WI38 (cell line): ENCODE data around the gene ZNF687.

ENCODE experiments used
- H3K4me3 ChIP-seq: 2 replicates; pipeline ENCODE4 v1.5.1; 2011; ENCODE audit warnings: low read depth, mild to moderate bottlenecking, control low read depth, low read length
- CTCF ChIP-seq: IDR thresholded peaks from 2 replicates; pipeline ENCODE4 v1.5.1; 2012; ENCODE audit warnings: low read depth, mild to moderate bottlenecking, control low read depth, low read length

Gene ZNF687

GRCh38 chr1:151289080-151289935 is 7.2 kb downstream of the ZNF687 start:
- no peak for TF ChIP-seq CTCF
- H3K4me3 ChIP-seq: no peak overlapping the region

- TF ChIP-seq CTCF: no peak
- no peak overlapping the region for H3K4me3 ChIP-seq
These were observed 8.1 kb downstream of the ZNF687 start for GRCh38 chr1:151289991-151290708.

- H3K4me3 ChIP-seq: no peak overlapping the region
- TF ChIP-seq CTCF: no peak
These were observed 8.7 kb downstream of the ZNF687 start for GRCh38 chr1:151290709-151291303.

GRCh38 chr1:151292207-151293030 is 10.3 kb downstream of the ZNF687 start:
- TF ChIP-seq CTCF: 0 out of 2 replicates have a peak, but pooled peaks have one; percentile 10
- H3K4me3 ChIP-seq: no peak overlapping the region

- no peak overlapping the region for H3K4me3 ChIP-seq
- TF ChIP-seq CTCF: no peak
These were observed 11.0 kb downstream of the ZNF687 start for GRCh38 chr1:151293093-151293492.

GRCh38 chr1:151294742-151295462 is 12.8 kb downstream of the ZNF687 start:
- H3K4me3 ChIP-seq: no peak overlapping the region
- TF ChIP-seq CTCF: no peak
